Putamen (tissue), 1 donor: ENCODE data around the gene VPS39.

Experiments used
- DNase-seq: peaks from one replicate; pipeline ENCODE4 v3.0.0-alpha.2; 2016; ENCODE audit warnings: low spot score

The VPS39 gene

GRCh38 chr15:42198516-42198915 lies 9.6 kb downstream of the VPS39 start:
- no peak for DNase-seq

DNA sequence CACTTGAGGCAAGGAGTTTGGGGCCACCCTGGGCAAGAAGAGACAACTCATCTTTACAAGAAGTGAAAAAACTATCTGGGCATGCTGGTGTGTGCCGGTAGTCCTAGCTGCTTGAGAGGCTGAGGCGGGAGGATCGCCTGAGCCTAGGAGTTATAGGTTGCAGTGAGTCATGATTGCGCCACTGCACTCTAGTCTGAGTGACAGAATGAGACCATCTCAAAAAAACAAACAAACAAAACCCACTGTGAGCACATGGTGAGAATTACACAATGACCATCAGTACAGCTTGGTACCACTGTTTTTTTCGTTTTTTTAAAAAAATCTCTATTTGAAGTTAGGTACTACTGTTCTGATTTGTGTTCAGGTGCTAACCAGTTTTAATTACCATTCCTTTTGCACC lies 13.6 kb downstream of the VPS39 start:
- no peak for DNase-seq

DNA sequence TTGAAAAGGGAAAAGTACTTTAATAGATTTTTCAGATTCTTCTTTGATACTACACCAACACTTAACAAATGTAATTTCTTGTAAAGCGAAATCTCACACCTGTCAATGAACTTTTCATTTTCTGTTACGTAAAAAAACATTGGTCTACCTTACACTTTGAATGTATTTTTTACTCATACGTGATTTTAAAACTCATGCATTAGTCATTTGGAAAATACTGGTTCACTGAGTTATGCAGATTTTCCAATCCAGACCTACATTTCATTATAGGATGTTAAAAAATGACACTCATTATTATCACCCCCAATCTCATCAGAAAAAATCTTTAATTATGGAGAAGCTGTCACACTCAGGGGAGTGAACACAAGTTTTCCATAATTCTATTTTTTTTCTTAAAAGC lies 14.7 kb downstream of the VPS39 start:
- no peak for DNase-seq

DNA sequence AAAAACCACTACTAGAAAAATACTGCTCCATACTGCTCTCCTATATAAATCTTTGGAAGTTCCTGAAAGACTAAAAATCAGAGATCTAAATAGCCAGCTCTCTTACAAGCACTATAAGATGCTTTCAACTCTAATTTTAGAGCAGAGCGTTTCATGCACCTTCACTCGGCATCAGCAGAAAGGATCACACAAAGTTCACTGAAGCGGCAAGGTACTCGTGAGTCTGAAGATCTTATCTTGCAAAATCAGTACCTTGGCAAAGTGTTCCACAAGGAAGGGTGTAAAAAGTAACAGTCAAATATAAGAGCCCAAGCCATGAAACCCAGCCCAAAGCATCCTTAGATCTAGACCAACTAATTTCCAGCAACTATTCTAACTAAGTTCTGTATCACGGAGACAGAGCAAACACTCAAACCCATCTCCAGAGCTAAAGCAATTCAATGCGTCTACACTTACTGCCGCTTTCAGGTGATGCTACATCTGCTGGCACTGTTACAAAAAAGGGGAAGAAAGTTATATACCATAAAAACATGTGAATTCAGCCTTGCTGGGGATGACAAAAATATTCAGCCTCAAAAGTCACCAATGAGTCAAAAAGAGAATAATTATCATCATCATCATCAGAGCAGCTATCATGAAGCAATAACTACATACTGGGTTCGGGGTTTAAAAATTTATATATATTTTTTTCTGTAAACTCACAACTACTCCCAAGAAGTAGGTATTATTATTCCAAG lies 16.3 kb downstream of the VPS39 start:
- no peak for DNase-seq

GRCh38 chr15:42190370-42190769 lies 17.7 kb downstream of the VPS39 start:
- no peak for DNase-seq

DNA sequence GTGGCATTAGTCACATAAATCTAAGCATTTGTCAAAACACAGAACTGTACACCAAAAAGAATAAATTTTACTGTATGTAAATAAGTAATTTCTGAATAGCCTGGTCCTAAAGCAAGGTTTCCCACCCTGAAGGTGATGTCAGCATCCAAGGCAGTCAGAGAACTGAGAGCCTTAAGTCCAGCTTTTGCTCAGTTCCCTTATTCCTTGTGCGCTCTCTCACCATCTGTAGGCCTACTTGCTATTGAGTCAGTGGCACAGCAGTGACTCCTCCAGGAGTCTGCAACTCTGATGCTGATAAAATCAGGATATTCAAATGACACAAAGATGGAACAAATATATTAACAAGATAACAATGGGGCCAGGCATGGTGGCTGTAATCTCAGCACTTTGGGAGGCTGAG lies 22.3 kb downstream of the VPS39 start:
- DNase-seq, result no peak

- DNase-seq, result no peak
Measured at GRCh38 chr15:42184736-42185135, 23.4 kb downstream of the VPS39 start.

DNA sequence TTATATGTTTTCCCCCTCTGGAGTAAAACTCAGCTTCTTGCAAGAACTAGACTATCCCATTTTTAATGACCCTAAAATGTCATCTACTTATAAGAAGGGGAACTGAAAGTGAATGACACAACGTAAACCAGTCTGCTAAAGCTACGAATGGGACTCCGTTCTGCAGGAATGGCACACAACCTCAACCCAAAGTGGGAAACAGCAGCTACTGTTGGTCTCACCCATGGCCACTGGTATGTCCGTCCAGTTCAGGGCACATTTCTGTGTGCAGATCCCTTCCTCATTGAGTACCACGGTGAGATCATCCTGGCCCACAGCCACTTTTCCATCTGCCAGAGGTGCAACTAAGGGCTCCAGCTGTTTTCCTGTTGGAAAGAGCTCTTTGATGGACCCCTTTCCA lies 23.8 kb downstream of the VPS39 start:
- no peak for DNase-seq

GRCh38 chr15:42182961-42183360 lies 25.1 kb downstream of the VPS39 start:
- DNase-seq, result no peak

- DNase-seq, result no peak
Measured at GRCh38 chr15:42182328-42182886, 25.7 kb downstream of the VPS39 start.

DNA sequence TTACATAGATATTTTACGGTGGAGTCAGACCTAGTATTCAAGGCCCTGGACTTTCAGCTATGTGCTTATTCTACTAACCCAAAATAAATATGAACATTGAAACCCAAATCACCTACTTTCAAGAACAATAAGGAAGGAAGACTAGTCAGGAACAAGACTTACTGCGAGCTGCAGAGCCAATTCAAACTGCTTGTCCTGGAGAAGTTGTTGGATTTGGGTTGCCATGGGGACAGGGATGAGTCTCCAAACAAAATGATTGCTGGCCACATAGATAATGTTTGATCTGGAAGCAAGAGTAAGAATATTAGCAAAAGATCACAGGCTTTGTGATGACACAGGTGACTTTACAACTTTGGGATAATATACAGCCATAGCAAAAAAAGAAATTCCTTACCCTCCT lies 30.0 kb downstream of the VPS39 start:
- no peak for DNase-seq

DNA sequence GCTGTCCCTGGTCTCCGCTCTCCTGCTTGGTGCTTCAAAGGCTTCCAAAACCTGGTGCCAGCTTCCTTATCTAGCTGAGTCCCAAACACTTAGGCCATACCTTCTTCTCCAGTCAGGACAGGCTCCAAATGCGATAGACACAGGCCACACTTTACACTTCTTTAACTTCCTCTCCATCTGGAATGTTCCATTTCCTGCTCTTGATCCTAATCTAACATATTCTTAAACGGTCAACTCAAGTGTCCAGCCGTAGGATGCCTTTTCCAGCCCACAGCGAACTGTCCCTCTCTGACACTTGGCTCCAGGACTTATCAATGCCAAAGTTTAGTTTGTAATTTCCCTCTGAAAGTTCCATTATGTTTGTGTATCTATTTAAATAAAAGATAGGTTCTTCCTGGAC lies 32.4 kb downstream of the VPS39 start:
- DNase-seq, result no peak

- DNase-seq, result no peak
Measured at GRCh38 chr15:42172475-42172874, 35.6 kb downstream of the VPS39 start.

DNA sequence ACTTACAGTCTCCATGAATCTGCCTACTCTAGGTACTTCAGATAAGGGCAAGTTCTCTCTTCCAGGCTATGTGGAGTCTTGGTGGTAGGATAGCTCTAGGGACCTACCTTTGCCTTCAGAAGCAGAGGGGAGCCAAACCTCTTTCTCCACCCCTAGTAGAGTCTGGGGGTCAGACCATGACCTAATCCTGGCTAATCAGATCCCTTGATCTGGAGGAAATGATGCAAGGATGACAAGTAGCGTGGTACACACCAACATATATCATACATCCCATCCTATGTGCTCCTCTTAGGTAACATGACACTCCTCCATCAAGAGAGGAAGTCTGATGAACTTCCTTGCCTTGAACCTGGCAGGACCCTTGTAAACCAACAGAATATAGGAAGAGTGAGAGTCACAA lies 36.3 kb downstream of the VPS39 start:
- no peak for DNase-seq

DNA sequence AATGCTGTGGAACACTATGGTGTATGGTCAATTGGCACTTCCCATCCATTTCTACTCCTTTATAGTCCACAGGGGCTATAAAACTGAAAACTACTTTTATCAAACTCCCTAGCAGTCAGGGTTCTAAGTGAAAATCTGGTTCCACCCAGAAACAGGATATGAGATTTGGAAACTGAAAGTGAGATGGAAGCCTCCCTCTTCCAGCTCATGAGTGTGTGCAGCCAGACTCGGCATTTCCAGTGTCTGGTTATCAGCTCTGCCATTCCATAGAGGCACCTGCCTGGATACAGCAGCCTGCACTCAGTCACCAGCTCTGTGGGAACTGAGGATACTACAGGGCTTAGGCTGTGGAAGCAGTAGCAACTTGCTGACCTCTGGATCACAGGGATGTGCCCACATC lies 37.0 kb downstream of the VPS39 start:
- no peak for DNase-seq

GRCh38 chr15:42166225-42166940 lies 41.7 kb downstream of the VPS39 start:
- no peak for DNase-seq

GRCh38 chr15:42165106-42165505 lies 43.0 kb downstream of the VPS39 start:
- DNase-seq, result no peak

GRCh38 chr15:42163947-42164550 lies 44.1 kb downstream of the VPS39 start:
- peak; percentile 25 for DNase-seq

- no peak for DNase-seq
Measured at GRCh38 chr15:42163291-42163690, 44.8 kb downstream of the VPS39 start.

DNA sequence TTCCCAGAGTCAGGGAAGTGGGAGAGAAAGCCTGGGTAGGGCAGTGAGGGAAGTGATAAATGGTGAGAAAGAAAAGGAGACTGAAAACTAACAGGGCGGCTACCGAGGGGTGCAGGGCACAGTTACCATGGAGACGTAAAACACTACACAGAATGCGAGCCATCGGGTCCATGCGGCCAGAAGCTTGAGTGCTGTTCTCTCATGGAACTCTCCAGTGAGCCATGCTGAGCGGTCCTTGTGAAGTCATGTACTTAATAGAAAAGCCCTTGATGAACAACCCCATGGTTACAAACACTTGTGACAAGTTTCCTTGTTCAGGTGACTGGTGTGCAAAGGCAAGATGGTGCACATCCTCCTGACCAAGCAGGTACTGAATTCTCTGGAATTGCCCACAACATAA lies 48.0 kb downstream of the VPS39 start:
- DNase-seq, result no peak

GRCh38 chr15:42159381-42160015 lies 48.6 kb downstream of the VPS39 start:
- DNase-seq, result no peak

GRCh38 chr15:42158941-42159340 lies 49.2 kb downstream of the VPS39 start:
- no peak for DNase-seq
